HL-60/S4 (cell line): ENCODE data around the gene PEMT.
"Not testable (repeated sequence)": the region's sequence is repeated elsewhere in the genome, so short reads cannot be mapped to it uniquely, and the experiment has no call there.

Experiments used
- in situ Hi-C: fragments of 300-500 bp; cut with MboI; formaldehyde crosslinking; loops from 2 replicates; pipeline ENCODE4 v1.14.3; 2022; ENCODE audit warnings: low sequenced_read_pairs

Gene PEMT

GRCh38 chr17:17491546-17491988 is 99.9 kb downstream of the PEMT start:
- in situ Hi-C loops, result no loop called here

GRCh38 chr17:17491031-17491471 is 100.5 kb downstream of the PEMT start:
- in situ Hi-C loops, result no loop called here

GRCh38 chr17:17487998-17488397 is 103.5 kb downstream of the PEMT start:
- in situ Hi-C loops, result no loop called here

- in situ Hi-C loops, result not testable (repeated sequence)
Measured at GRCh38 chr17:17486416-17486815, 105.1 kb downstream of the PEMT start.

GRCh38 chr17:17485420-17485819 is 106.1 kb downstream of the PEMT start:
- in situ Hi-C loops, result no loop called here

GRCh38 chr17:17484451-17484899 is 107.0 kb downstream of the PEMT start:
- in situ Hi-C loops, result no loop called here

GRCh38 chr17:17481860-17482259 is 109.6 kb downstream of the PEMT start:
- in situ Hi-C loops, result no loop called here

GRCh38 chr17:17480593-17481148 is 110.8 kb downstream of the PEMT start:
- in situ Hi-C loops, result no loop called here

- in situ Hi-C loops, result no loop called here
Measured at GRCh38 chr17:17479209-17479608, 112.3 kb downstream of the PEMT start.

- in situ Hi-C loops, result no loop called here
Measured at GRCh38 chr17:17476865-17477467, 114.5 kb downstream of the PEMT start, which contains the start of gene MED9. Gene MED9 (plus strand): TSS chr17:17477000. CDS start chr17:17477042, 42 bp downstream.

GRCh38 chr17:17474341-17474740 is 117.2 kb downstream of the PEMT start:
- in situ Hi-C loops, result no loop called here

- in situ Hi-C loops, result no loop called here
Measured at GRCh38 chr17:17472333-17472920, 119.1 kb downstream of the PEMT start.

GRCh38 chr17:17469996-17470395 is 121.5 kb downstream of the PEMT start:
- in situ Hi-C loops, result no loop called here

- in situ Hi-C loops, result no loop called here
Measured at GRCh38 chr17:17469358-17469757, 122.2 kb downstream of the PEMT start.

- in situ Hi-C loops, result no loop called here
Measured at GRCh38 chr17:17468217-17469010, 123.1 kb downstream of the PEMT start.

GRCh38 chr17:17467720-17468119 is 123.8 kb downstream of the PEMT start:
- in situ Hi-C loops, result no loop called here

- in situ Hi-C loops, result no loop called here
Measured at GRCh38 chr17:17467016-17467415, 124.5 kb downstream of the PEMT start.

- in situ Hi-C loops, result no loop called here
Measured at GRCh38 chr17:17466511-17466910, 125.0 kb downstream of the PEMT start.

- in situ Hi-C loops, result not testable (repeated sequence)
Measured at GRCh38 chr17:17465878-17466277, 125.6 kb downstream of the PEMT start.

GRCh38 chr17:17463821-17464220 is 127.7 kb downstream of the PEMT start:
- in situ Hi-C loops, result no loop called here

GRCh38 chr17:17462048-17462824 is 129.3 kb downstream of the PEMT start:
- in situ Hi-C loops, result no loop called here
